BE2C (cell line): ENCODE data around the gene ATP2C2.

Experiments
- DNase-seq: peaks from one replicate; pipeline ENCODE4 v3.0.0-alpha.2; 2020
- H3K27me3 ChIP-seq: fragments of 250-450 bp; sonication (Bioruptor Pico); 2 replicates; pipeline ENCODE4 v1.5.1; 2020; ENCODE audit warnings: mild to moderate bottlenecking
- H3K36me3 ChIP-seq: fragments of 250-450 bp; sonication (Bioruptor Pico); 2 replicates; pipeline ENCODE4 v1.5.1; 2020; ENCODE audit warnings: mild to moderate bottlenecking
- H3K4me1 ChIP-seq: fragments of 250-450 bp; sonication (Bioruptor Pico); 2 replicates; pipeline ENCODE4 v1.5.1; 2020
- H3K4me3 ChIP-seq: 2 replicates; pipeline ENCODE4 v1.5.1; 2011; ENCODE audit warnings: low read depth, low read length
- H3K9me3 ChIP-seq: fragments of 250-450 bp; sonication (Bioruptor Pico); 2 replicates; pipeline ENCODE4 v1.5.1; 2020
- CTCF ChIP-seq: IDR thresholded peaks from 2 replicates; pipeline ENCODE4 v1.5.1; 2012; ENCODE audit warnings: mild to moderate bottlenecking, low read depth, low read length

Gene ATP2C2

GRCh38 chr16:84486126-84486525 lies 117.8 kb downstream of the ATP2C2 start:
- Histone ChIP-seq H3K4me3 (no peak overlapping the region), H3K4me1 (no peaks in the 10 kb centered on the region), H3K36me3 (no peaks in the 10 kb centered on the region), H3K27me3 (no peaks in the 10 kb centered on the region), H3K9me3 (no peaks in the 10 kb centered on the region)
- no peak for TF ChIP-seq CTCF
- no peak for DNase-seq

DNA sequence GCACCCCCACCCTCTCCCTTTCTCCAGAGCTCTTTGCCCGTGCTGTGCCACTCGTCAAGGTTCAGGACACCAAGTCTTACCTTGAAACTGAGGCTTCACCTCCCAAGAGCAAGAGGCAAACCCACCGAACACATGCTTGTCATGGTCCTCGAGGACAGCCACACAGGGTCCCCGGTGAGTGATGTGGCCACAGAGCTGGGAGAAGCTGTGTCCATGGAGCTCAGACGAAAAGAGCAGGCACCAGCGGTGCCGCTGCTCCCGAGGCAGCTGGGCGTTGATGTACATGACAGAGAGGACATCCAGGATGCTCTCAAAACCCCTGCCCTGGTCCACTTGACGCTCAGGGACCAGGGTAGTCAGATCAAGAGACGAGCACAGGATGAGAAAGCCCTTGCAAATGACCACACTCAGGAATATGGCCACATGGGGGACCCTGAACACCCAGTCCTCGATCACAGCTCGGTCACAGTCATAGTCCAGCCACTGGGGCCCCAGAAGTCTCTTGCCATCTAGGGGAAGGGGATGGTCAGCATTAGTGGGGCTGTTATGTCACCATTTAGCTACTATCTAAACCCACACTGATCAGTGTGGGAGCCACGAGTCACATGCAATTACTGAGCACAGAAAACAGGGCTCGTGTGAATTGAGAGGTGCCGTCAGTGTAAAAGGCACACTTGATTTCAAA lies 118.4 kb downstream of the ATP2C2 start:
- no peak for DNase-seq
- Histone ChIP-seq H3K36me3 (no peaks in the 10 kb centered on the region), H3K9me3 (no peaks in the 10 kb centered on the region), H3K4me1 (no peaks in the 10 kb centered on the region), H3K4me3 (no peak overlapping the region), H3K27me3 (no peaks in the 10 kb centered on the region)
- TF ChIP-seq CTCF, result no peak

GRCh38 chr16:84487358-84487757 lies 119.0 kb downstream of the ATP2C2 start:
- DNase-seq, result no peak
- H3K36me3 ChIP-seq, result no peaks in the 10 kb centered on the region
- TF ChIP-seq CTCF, result no peak

GRCh38 chr16:84489131-84489530 lies 120.8 kb downstream of the ATP2C2 start:
- no peak for DNase-seq
- TF ChIP-seq CTCF, result no peak
- H3K36me3 ChIP-seq, result peaks cover 3% of the 10 kb centered on the region; the same call in 1 of the 2 replicates

More at GRCh38 chr16:84487358-84487757, 119.0 kb downstream of the ATP2C2 start:
- Histone ChIP-seq H3K4me3 (no peak overlapping the region), H3K4me1 (no peaks in the 10 kb centered on the region), H3K27me3 (no peaks in the 10 kb centered on the region), H3K9me3 (no peaks in the 10 kb centered on the region)

GRCh38 chr16:84495506-84495905 lies 127.2 kb downstream of the ATP2C2 start:
- H3K9me3 ChIP-seq, result no peaks in the 10 kb centered on the region
- peaks cover 3% of the 10 kb centered on the region; the same call in 1 of the 2 replicates for H3K36me3 ChIP-seq
- TF ChIP-seq CTCF, result no peak
- H3K4me1 ChIP-seq, result no peaks in the 10 kb centered on the region; the same call in 1 of the 2 replicates
- H3K4me3 ChIP-seq, result no peak overlapping the region
- no peak for DNase-seq
- H3K27me3 ChIP-seq, result no peaks in the 10 kb centered on the region

More at GRCh38 chr16:84489131-84489530, 120.8 kb downstream of the ATP2C2 start:
- Histone ChIP-seq H3K27me3 (no peaks in the 10 kb centered on the region), H3K4me1 (no peaks in the 10 kb centered on the region), H3K9me3 (no peaks in the 10 kb centered on the region), H3K4me3 (no peak overlapping the region)

DNA sequence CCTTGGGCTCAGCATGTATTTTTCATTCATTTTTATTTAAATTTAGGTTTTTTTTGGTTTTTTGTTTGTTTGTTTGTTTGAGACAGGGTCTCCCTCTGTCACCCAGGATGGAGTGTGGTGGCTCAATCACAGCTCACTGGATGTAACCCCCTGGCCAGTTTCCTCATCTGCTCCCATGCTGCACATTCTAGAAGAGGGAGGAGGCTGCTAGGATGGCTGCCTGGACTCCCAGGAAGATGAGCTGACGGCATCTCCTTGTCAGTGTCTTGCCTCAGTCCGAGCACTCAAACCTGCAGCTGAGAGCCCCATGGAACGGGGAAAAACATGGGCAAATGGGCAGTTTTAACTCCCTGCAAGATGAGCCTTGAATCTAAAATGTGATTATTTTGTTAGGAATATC lies 128.7 kb downstream of the ATP2C2 start:
- Histone ChIP-seq H3K9me3 (no peaks in the 10 kb centered on the region), H3K4me3 (no peak overlapping the region), H3K36me3 (peaks cover 3% of the 10 kb centered on the region; the same call in 1 of the 2 replicates), H3K4me1 (no peaks in the 10 kb centered on the region; the same call in 1 of the 2 replicates), H3K27me3 (no peaks in the 10 kb centered on the region)
- TF ChIP-seq CTCF, result no peak
- DNase-seq, result no peak
